SK-N-SH (cell line): ENCODE measurements around the gene ATP5F1D. TPM values are rescaled to one million over a fixed set of nuclear protein-coding genes. Genes with fewer than 3 reads are reported as not detected.
A peak's percentile ranks its signal among the peaks of the same experiment; 100 is the strongest.

Source experiments
- CTCF ChIA-PET: fragments of 300-600, 350-600 bp; formaldehyde crosslinking; extraction: SDS; loops from one replicate; lab custom pipeline; 2021; lab: Yijun Ruan, JAX
- POLR2A ChIA-PET: fragments of 350-600 bp; sonication (Branson Sonifier 250); formaldehyde crosslinking; extraction: SDS; loops from one replicate; lab custom pipeline; 2020; ENCODE audit warnings: antibody characterized with exemption, inconsistent platforms; lab: Yijun Ruan, JAX
- DNase-seq: peaks from one replicate; pipeline ENCODE4 v3.0.0; 2012
- H2AFZ ChIP-seq: fragments of 200-600 bp; sonication (generic); 2 replicates; pipeline ENCODE4 v1.8.1; 2016; ENCODE audit warnings: antibody characterized with exemption, mild to moderate bottlenecking, low read depth
- H3F3A ChIP-seq: fragments of 200-600 bp; sonication (generic); replicated peaks from 2 replicates; pipeline ENCODE3; 2016; ENCODE audit warnings: antibody characterized with exemption, mild to moderate bottlenecking; ENCODE audit not compliant: insufficient read depth
- H3K27ac ChIP-seq, 2 experiments: fragments of 200-500 bp in 1 of 2; fragments of 200-600 bp in 1 of 2; sonication (Bioruptor generic) in 1 of 2; sonication (generic), shearing (Covaris generic) in 1 of 2; 2 replicates each; pipeline versions ENCODE4 v1.5.1 to v1.6.1; 2014 to 2016; ENCODE audit warnings: low read depth in 2 of 2, inconsistent platforms in 1 of 2, low read length in 1 of 2, mild to moderate bottlenecking in 1 of 2, mixed read lengths in 1 of 2
- H3K27me3 ChIP-seq: fragments of 200-600 bp; sonication (generic), shearing (Covaris generic); 2 replicates; pipeline ENCODE4 v1.6.1; 2016; ENCODE audit warnings: mixed run types; ENCODE audit not compliant: insufficient read depth
- H3K36me3 ChIP-seq, 2 experiments: fragments of 200-500 bp in 1 of 2; fragments of 200-600 bp in 1 of 2; sonication (Bioruptor generic) in 1 of 2; sonication (generic) in 1 of 2; replicated peaks in 1 of 2; 2 replicates each; pipeline versions ENCODE3 to v1.5.1; 2014 to 2016; ENCODE audit warnings: low read length in 1 of 2, mild to moderate bottlenecking in 1 of 2; ENCODE audit not compliant: insufficient read depth in 2 of 2, control insufficient read depth in 1 of 2
- H3K4me1 ChIP-seq, 2 experiments: fragments of 200-500 bp in 1 of 2; fragments of 200-600 bp in 1 of 2; sonication (Bioruptor generic) in 1 of 2; sonication (generic), shearing (Covaris generic) in 1 of 2; 2 replicates each; pipeline versions ENCODE4 v1.5.1 to v1.6.1; 2014 to 2016; ENCODE audit warnings: low read depth in 1 of 2, low read length in 1 of 2, mixed run types in 1 of 2; ENCODE audit not compliant: insufficient read depth in 2 of 2, control insufficient read depth in 1 of 2
- H3K4me2 ChIP-seq: fragments of 200-600 bp; sonication (generic), shearing (Covaris generic); 2 replicates; pipeline ENCODE4 v1.6.1; 2017; ENCODE audit warnings: mixed run types
- H3K4me3 ChIP-seq, 2 experiments: fragments of 200-500 bp in 1 of 2; fragments of 200-600 bp in 1 of 2; sonication (Bioruptor generic) in 1 of 2; sonication (generic), shearing (Covaris generic) in 1 of 2; 2 replicates each; pipeline versions ENCODE4 v1.5.1 to v1.8.1; 2014 to 2016; ENCODE audit warnings: low read depth in 2 of 2, inconsistent platforms in 1 of 2, low read length in 1 of 2, mild to moderate bottlenecking in 1 of 2, mixed read lengths in 1 of 2, moderate library complexity in 1 of 2
- H3K79me2 ChIP-seq: fragments of 200-600 bp; sonication (generic); 2 replicates; pipeline ENCODE4 v1.8.1; 2017; ENCODE audit warnings: mild to moderate bottlenecking; ENCODE audit not compliant: insufficient read depth
- H3K9ac ChIP-seq: fragments of 200-600 bp; sonication (generic); 2 replicates; pipeline ENCODE4 v1.6.1; 2017; ENCODE audit warnings: mixed run types
- H3K9me2 ChIP-seq: fragments of 200-600 bp; sonication (generic); 2 replicates; pipeline ENCODE4 v1.6.1; 2017; ENCODE audit warnings: mixed run types
- H3K9me3 ChIP-seq: fragments of 200-600 bp; sonication (generic); 2 replicates; pipeline ENCODE4 v1.6.1; 2017; ENCODE audit warnings: mixed run types, mild to moderate bottlenecking, moderate library complexity
- H4K20me1 ChIP-seq: fragments of 200-600 bp; sonication (generic); 2 replicates; pipeline ENCODE4 v1.6.1; 2017; ENCODE audit warnings: mild to moderate bottlenecking, mixed run types; ENCODE audit not compliant: insufficient read depth
- CHD2 ChIP-seq: fragments of 150-350 bp; IDR thresholded peaks from 2 replicates; pipeline ENCODE4 v1.6.1; 2018; ENCODE audit warnings: low read length; ENCODE audit not compliant: partially characterized antibody
- CTCF ChIP-seq: fragments of 200-600 bp; sonication (generic); IDR thresholded peaks from 2 replicates; pipeline ENCODE4 v1.6.1; 2017; ENCODE audit warnings: antibody characterized with exemption, mild to moderate bottlenecking, moderate library complexity
- EP300 ChIP-seq, 2 experiments: IDR thresholded peaks; 2 replicates each; pipeline versions ENCODE4 v1.4.0 to v1.6.1; 2012; ENCODE audit warnings: borderline replicate concordance in 1 of 2, low read depth in 1 of 2, low read length in 1 of 2
- EZH2phosphoT487 ChIP-seq: fragments of 200-600 bp; sonication (generic); IDR thresholded peaks from 2 replicates; pipeline ENCODE4 v1.6.1; 2017; ENCODE audit warnings: low read depth, mixed run types, mild to moderate bottlenecking, antibody characterized with exemption, moderate library complexity, borderline replicate concordance
- FOSL2 ChIP-seq: IDR thresholded peaks from 2 replicates; pipeline ENCODE4 v1.4.0; 2012; ENCODE audit warnings: low read depth, mild to moderate bottlenecking, moderate library complexity, borderline replicate concordance
- FOXJ3 ChIP-seq: sonication (generic); formaldehyde crosslinking; IDR thresholded peaks from 2 replicates; pipeline ENCODE4 v1.5.1; 2020; ENCODE audit warnings: mild to moderate bottlenecking, missing genetic modification reagents
- FOXM1 ChIP-seq: IDR thresholded peaks from 2 replicates; pipeline ENCODE4 v1.4.0; 2012; ENCODE audit warnings: low read depth, mild to moderate bottlenecking
- GABPA ChIP-seq: IDR thresholded peaks from 2 replicates; pipeline ENCODE4 v1.4.0; 2012; ENCODE audit warnings: low read depth, mild to moderate bottlenecking
- IRF3 ChIP-seq: fragments of 150-350 bp; IDR thresholded peaks from 2 replicates; pipeline ENCODE4 v1.6.1; 2016; ENCODE audit warnings: mild to moderate bottlenecking, low read depth, low read length
- MEF2A ChIP-seq: IDR thresholded peaks from 2 replicates; pipeline ENCODE4 v1.4.0; 2012; ENCODE audit warnings: low read depth, borderline replicate concordance
- MXI1 ChIP-seq: IDR thresholded peaks from 2 replicates; pipeline ENCODE4 v1.6.1; 2012; ENCODE audit warnings: mild to moderate bottlenecking, low read depth, low read length, improper control_type of control experiment
- NRF1 ChIP-seq: IDR thresholded peaks from 2 replicates; pipeline ENCODE4 v1.6.1; 2012; ENCODE audit warnings: low read depth, mild to moderate bottlenecking, low read length
- POLR2AphosphoS5 ChIP-seq: IDR thresholded peaks from 2 replicates; pipeline ENCODE4 v1.6.1; 2012; ENCODE audit warnings: low read depth, low read length
- REST ChIP-seq: IDR thresholded peaks from 2 replicates; pipeline ENCODE4 v1.6.1; 2012; ENCODE audit warnings: mild to moderate bottlenecking, low read depth, low read length, moderate library complexity
- SIN3A ChIP-seq: IDR thresholded peaks from 2 replicates; pipeline ENCODE4 v1.6.1; 2012; ENCODE audit warnings: low read depth, mild to moderate bottlenecking, low read length, moderate library complexity, borderline replicate concordance
- SMC3 ChIP-seq: IDR thresholded peaks from 2 replicates; pipeline ENCODE4 v1.6.1; 2012; ENCODE audit warnings: low read depth, low read length, improper control_type of control experiment
- TAF1 ChIP-seq: IDR thresholded peaks from 2 replicates; pipeline ENCODE4 v1.6.1; 2012; ENCODE audit warnings: low read depth, mild to moderate bottlenecking, low read length, moderate library complexity, borderline replicate concordance
- TEAD4 ChIP-seq: IDR thresholded peaks from 2 replicates; pipeline ENCODE4 v1.4.0; 2012; ENCODE audit warnings: mild to moderate bottlenecking, borderline replicate concordance; ENCODE audit not compliant: insufficient read depth
- USF2 ChIP-seq: fragments of 150-350 bp; IDR thresholded peaks from 2 replicates; pipeline ENCODE4 v1.6.1; 2017; ENCODE audit warnings: antibody characterized with exemption, low read length, low read depth, borderline replicate concordance
- YY1 ChIP-seq: IDR thresholded peaks from 2 replicates; pipeline ENCODE4 v1.4.0; 2012; ENCODE audit warnings: low read depth, mild to moderate bottlenecking
- ZBTB33 ChIP-seq: IDR thresholded peaks from 2 replicates; pipeline ENCODE4 v1.4.0; 2012; ENCODE audit warnings: low read depth, borderline replicate concordance
- WGBS: methylation state at CpG from one replicate; pipeline ENCODE4 v1.1.6; 2017; ENCODE audit warnings: low lambda C conversion rate; 5-methylcytosine and 5-hydroxymethylcytosine counted together
- polyA plus RNA-seq, 3 experiments: library from polyadenylated mRNA; depleted of rRNA; stranded (reverse); fragments of >200 nt; gene quantifications; 2 replicates each; pipeline ENCODE4 v1.2.3, GENCODE V29; 2012

The ATP5F1D gene
- polyA plus RNA-seq, 1 of the 3 experiments (the other 2 are of a cell fraction), result 226 TPM

- CTCF ChIA-PET, result interaction anchor here (0.6 to 18.6 kb wide), 5 partner anchors 8 to 54 kb away, joined by 3 to 594 read pairs (median 3); partner anchors contain the start of genes ATP5F1D, CIRBP and MIDN
- Histone ChIP-seq H2AFZ (0 out of 2 replicates have a peak overlapping the region, but pooled peaks have one; percentile 51), H3K9me2 (no peaks in the 10 kb centered on the region), H3K27ac (peak overlapping the region; percentile 89 to 92), H3K9me3 (no peaks in the 10 kb centered on the region), H3K4me3 (peak overlapping the region; percentile 72 to 86), H3K4me2 (peak overlapping the region; percentile 100), H3K36me3 (peaks cover 15 to 27% of the 10 kb centered on the region in 2 experiments), H3K27me3 (no peaks in the 10 kb centered on the region), H3K79me2 (peaks cover 37% of the 10 kb centered on the region), H3K9ac (peak overlapping the region; percentile 96), H3K4me1 (peaks cover 54 to 55% of the 10 kb centered on the region in 2 experiments), H4K20me1 (peaks cover 30% of the 10 kb centered on the region), H3F3A (peaks cover 50% of the 10 kb centered on the region)
- 2% methylated on average over 45 of the region's 83 CpGs for WGBS
- DNase-seq, result peak; percentile 97
- POLR2A ChIA-PET, result interaction anchor here (0.8 to 4.8 kb wide), 5 partner anchors 8 to 17 kb away, joined by 3 to 34 read pairs (median 7); partner anchors contain the start of gene CIRBP
- no peak for TF ChIP-seq YY1
- peak; percentile 85 for TF ChIP-seq NRF1
- TF ChIP-seq FOXM1, result no peak
- no peak for TF ChIP-seq EP300 (IDR thresholded peaks at IDR 0.05; ENCODE audit: borderline replicate concordance in 1 of 2, low read depth in 1 of 2, low read length in 1 of 2)
- no peak for TF ChIP-seq TAF1
- TF ChIP-seq TEAD4, result no peak
- no peak for TF ChIP-seq ZBTB33
- peak; percentile 64; the same call in 1 of the 2 replicates for TF ChIP-seq SIN3A
- no peak for TF ChIP-seq EZH2phosphoT487
- TF ChIP-seq CTCF, result no peak
- peak; percentile 41; the same call in 1 of the 2 replicates for TF ChIP-seq GABPA
- no peak for TF ChIP-seq FOSL2
- no peak for TF ChIP-seq REST
- TF ChIP-seq CHD2, result peak; percentile 63
- peak; percentile 21; the same call in 1 of the 2 replicates for TF ChIP-seq POLR2AphosphoS5
- TF ChIP-seq IRF3, result peak; percentile 85
- TF ChIP-seq SMC3, result no peak
- no peak for TF ChIP-seq USF2
- no peak for TF ChIP-seq MEF2A
- TF ChIP-seq MXI1, result peak; percentile 74
- TF ChIP-seq FOXJ3, result no peak
Observed at GRCh38 chr19:1260749-1261537, 19.4 kb downstream of the ATP5F1D start.
